GM18519 (cell line): ENCODE results near the gene C14orf132.

Experiments used
- ATAC-seq: cut with Tn5 transposase; IDR thresholded peaks from one replicate; pipeline ENCODE4 v1.9.1; 2021; ENCODE audit warnings: mild to moderate bottlenecking, moderate library complexity; ENCODE audit not compliant: unreplicated experiment, low FRiP score

Gene C14orf132

GRCh38 chr14:96139879-96140278, 100.7 kb downstream of the C14orf132 start:
- no peak for ATAC-seq

DNA sequence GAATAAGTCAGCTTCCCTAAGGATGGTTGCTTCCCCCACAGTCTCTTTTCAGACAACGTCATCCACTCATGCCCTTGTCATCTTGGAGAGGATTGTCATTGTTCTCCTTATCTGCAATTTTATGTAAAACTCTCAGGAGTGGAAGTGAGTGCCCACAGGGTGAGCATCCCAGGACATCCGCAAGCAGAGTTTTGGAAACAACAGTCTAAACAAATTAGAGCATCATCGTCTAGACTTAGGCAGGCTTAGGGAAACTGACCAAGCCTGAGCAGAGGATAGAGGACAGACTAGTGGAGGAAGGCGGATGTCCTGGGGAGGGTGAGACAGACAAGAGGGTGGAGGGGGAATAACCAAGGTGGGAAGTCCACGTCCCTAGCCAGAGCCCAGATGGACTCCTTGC, 101.8 kb downstream of the C14orf132 start:
- ATAC-seq = no peak
